ENCODE measurements around the gene NUBP2.
A peak's percentile ranks its signal among the peaks of the same experiment; 100 is the strongest.

Gene NUBP2

DNA sequence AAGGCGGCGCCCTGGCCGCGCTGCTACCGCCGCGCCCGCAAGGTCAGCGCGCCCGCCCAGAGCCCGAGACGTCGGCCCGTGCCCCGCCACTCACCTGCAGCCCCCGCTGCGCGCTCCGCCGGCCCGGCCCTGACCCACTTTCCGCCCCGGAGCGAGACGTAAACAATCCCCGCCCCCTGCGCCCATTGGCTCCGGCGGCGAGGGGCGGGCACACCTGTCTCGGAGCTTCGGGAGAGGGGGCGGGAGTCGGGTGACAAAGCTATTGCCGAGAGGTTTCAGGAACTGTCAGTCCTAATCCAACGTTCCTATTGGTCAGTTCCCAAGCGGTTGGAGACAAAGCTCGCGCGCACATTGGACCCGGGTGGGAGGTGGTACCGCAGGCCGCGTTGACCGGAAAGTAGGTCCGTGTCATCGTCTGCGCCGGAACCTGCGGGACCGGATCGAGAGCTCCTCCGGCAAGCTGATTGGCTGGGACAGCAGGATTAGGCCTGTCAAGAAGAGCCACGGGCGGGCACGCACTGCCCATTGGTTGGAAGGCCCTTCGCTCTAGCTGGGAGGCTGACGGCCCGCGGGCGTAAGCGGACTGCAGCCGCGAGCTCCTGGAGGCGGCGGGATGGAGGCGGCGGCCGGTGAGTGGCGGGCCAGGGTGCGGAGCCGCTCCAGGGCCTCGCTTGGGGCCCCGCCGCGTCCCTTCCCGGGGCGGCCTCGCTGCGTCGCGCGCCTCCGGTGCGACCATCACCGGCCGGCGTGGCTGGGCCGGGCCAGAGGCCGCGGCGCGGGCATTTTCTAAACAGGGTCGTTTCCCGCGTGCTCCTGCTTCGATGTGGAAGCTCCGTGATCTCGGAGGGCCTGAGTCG, at the start of gene NUBP2, which contains the start of gene SPSB3:
Gene NUBP2, plus strand, starts transcription at position 553 of the 857 bp plus-strand sequence. Its CDS starts 61 bp downstream, at position 614.
Gene SPSB3, minus strand, starts transcription at position 164 of the 857 bp plus-strand sequence. CDS start 1,088 bp downstream, outside the sequence.
- H3K4me3 ChIP-seq (ENCODE audit: low read depth, low read length) = peak within 1 kb of the TSS; percentile 92
- no peak for TF ChIP-seq CTCF (IDR thresholded peaks at IDR 0.05; ENCODE audit: low read depth, low read length)

GRCh38 chr16:1734123-1734522, 48.6 kb upstream of the NUBP2 start:
- H3K4me3 ChIP-seq (ENCODE audit: low read depth, low read length) = no peak overlapping the region
- no peak for TF ChIP-seq CTCF (IDR thresholded peaks at IDR 0.05; ENCODE audit: low read depth, low read length)

DNA sequence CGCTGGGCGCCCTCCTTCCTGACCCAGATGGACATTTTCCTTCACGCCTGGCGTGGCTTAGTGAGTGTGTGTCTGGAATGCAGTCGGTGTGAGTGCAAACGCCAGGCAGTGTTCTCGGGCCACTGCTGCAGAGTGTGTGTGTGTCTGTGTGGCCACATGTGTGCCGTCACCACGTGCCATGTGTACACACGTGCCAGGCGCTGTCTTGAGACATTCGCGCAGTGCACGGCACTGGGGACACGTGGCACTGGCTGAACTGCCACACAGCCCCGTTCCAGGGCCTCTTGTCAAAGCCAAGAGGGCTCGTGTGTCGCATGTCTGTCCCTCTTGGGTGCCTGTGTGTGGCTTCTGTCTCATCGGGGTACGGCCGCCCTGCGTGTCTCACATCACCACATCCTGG, 47.9 kb upstream of the NUBP2 start:
- TF ChIP-seq CTCF (IDR thresholded peaks at IDR 0.05; ENCODE audit: low read depth, low read length) = no peak
- H3K4me3 ChIP-seq (ENCODE audit: low read depth, low read length) = no peak overlapping the region

DNA sequence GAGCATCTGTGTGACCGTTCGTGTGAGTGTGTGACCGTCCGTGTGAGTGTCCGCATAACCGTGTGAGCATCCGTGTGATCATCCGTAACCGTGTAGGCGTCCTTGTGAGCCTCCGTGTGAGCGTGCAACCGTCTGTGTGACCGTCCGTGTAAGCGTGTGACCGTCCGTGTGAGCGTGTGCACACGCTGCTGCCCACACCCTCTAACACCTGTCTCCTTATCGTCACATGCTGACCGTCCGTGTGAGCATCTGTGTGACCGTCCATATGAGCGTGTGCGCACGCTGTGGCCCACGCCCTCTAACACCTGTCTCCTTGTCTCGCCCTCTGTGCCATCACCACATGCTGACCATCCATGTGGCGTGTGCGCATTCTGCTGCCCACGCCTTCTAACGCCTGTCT, 42.5 kb upstream of the NUBP2 start:
- TF ChIP-seq CTCF (IDR thresholded peaks at IDR 0.05; ENCODE audit: low read depth, low read length) = no peak
- H3K4me3 ChIP-seq (ENCODE audit: low read depth, low read length) = no peak overlapping the region

DNA sequence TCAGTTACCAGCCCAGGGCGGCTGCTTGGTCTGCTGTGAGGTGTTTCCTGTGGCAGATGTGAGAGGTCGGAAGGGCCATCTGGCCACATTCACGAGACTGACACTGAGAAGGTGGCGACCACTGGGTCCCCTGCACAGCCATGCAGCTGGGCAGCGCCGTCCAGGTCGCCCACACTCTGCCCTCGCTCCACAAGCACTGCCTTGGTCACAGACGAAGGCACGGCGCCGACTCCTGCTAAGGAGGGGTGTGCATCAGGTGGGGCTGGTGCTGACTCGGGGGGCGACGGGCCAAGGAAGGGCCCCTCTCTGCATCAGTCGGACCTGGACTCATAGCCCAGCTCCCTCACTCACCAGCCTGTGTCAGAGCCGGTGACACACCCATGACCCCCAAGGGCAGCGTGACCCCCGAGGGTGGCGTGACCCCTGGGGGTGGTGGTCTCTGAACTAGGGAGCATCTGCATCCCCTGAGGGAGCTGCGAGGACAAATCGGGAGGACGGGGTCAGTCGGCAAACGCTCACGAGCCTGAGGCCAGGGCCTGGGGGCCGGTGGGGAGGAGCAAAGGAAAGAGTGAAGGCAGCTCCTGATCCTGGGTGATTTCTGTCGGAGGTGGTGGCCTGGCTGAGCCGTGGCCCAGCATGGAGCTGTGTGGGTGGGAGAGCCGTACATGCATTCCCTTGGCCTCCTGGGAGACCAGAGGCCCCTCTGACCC, 41.8 kb upstream of the NUBP2 start:
- no peak overlapping the region for H3K4me3 ChIP-seq (ENCODE audit: low read depth, low read length)
- no peak for TF ChIP-seq CTCF (IDR thresholded peaks at IDR 0.05; ENCODE audit: low read depth, low read length)

- no peak overlapping the region for H3K4me3 ChIP-seq (ENCODE audit: low read depth, low read length)
- no peak for TF ChIP-seq CTCF (IDR thresholded peaks at IDR 0.05; ENCODE audit: low read depth, low read length)
Observed at GRCh38 chr16:1741553-1742165, 41.1 kb upstream of the NUBP2 start.

Measured in WI38 (cell line).